HepG2 (cell line): Measurements from ENCODE around the gene MTMR10. TPM values are rescaled to one million over a fixed set of nuclear protein-coding genes. Genes with fewer than 3 reads are reported as not detected.
A peak's percentile ranks its signal among the peaks of the same experiment; 100 is the strongest.

Experiments used
- ATAD3A ChIP-seq: sonication (generic); formaldehyde crosslinking; IDR thresholded peaks from 2 replicates; pipeline ENCODE4 v1.4.0; 2020; ENCODE audit warnings: missing genetic modification reagents
- CHD2 ChIP-seq: IDR thresholded peaks from 2 replicates; pipeline ENCODE4 v1.6.1; 2011; ENCODE audit warnings: low read depth, low read length, improper control_type of control experiment
- HNRNPUL1 ChIP-seq: fragments of 200-400 bp; formaldehyde crosslinking; IDR thresholded peaks from 2 replicates; pipeline ENCODE4 v1.6.1; 2017; ENCODE audit warnings: low read depth, mild to moderate bottlenecking, low read length, moderate library complexity
- IKZF1 ChIP-seq: fragments of 450-650 bp; IDR thresholded peaks from 2 replicates; pipeline ENCODE4 v1.7.1; 2016
- MTA3 ChIP-seq: sonication (generic); formaldehyde crosslinking; IDR thresholded peaks from 2 replicates; pipeline ENCODE4 v1.4.0; 2020; ENCODE audit warnings: missing genetic modification reagents
- PCBP1 ChIP-seq: fragments of 200-400 bp; formaldehyde crosslinking; IDR thresholded peaks from 2 replicates; pipeline ENCODE4 v1.6.1; 2017; ENCODE audit warnings: mild to moderate bottlenecking, low read depth, low read length, borderline replicate concordance
- RARG ChIP-seq: sonication (generic); formaldehyde crosslinking; IDR thresholded peaks from 2 replicates; pipeline ENCODE4 v1.4.0; 2020; ENCODE audit warnings: low read depth, mild to moderate bottlenecking, missing genetic modification reagents
- SNAI1 ChIP-seq: sonication (generic); formaldehyde crosslinking; IDR thresholded peaks from 2 replicates; pipeline ENCODE4 v1.5.0; 2020; ENCODE audit warnings: mild to moderate bottlenecking, missing genetic modification reagents, borderline replicate concordance
- ZBTB4 ChIP-seq: sonication (generic); formaldehyde crosslinking; IDR thresholded peaks from 2 replicates; pipeline ENCODE4 v1.4.0; 2020; ENCODE audit warnings: missing genetic modification reagents, mild to moderate bottlenecking, borderline replicate concordance
- ZFP36 ChIP-seq: fragments of 150-350 bp; IDR thresholded peaks from 2 replicates; pipeline ENCODE4 v1.6.1; 2018; ENCODE audit warnings: borderline replicate concordance, low read length, low read depth; ENCODE audit not compliant: partially characterized antibody
- ZNF280B ChIP-seq: sonication (generic); formaldehyde crosslinking; IDR thresholded peaks from 2 replicates; pipeline ENCODE4 v1.5.0; 2020; ENCODE audit warnings: missing genetic modification reagents, mild to moderate bottlenecking, borderline replicate concordance
- ZNF280D ChIP-seq: sonication (generic); formaldehyde crosslinking; IDR thresholded peaks from 2 replicates; pipeline ENCODE4 v1.5.1; 2020; ENCODE audit warnings: mild to moderate bottlenecking, missing genetic modification reagents
- ZNF326 ChIP-seq: sonication (generic); formaldehyde crosslinking; IDR thresholded peaks from 2 replicates; pipeline ENCODE4 v1.4.0; 2020; ENCODE audit warnings: missing genetic modification reagents, borderline replicate concordance
- ZNF691 ChIP-seq: sonication (generic); formaldehyde crosslinking; IDR thresholded peaks from 2 replicates; pipeline ENCODE4 v1.4.0; 2020; ENCODE audit warnings: missing genetic modification reagents, low read depth, mild to moderate bottlenecking, borderline replicate concordance
- ZNF746 ChIP-seq: sonication (generic); formaldehyde crosslinking; IDR thresholded peaks from 2 replicates; pipeline ENCODE4 v1.8.0; 2022; ENCODE audit warnings: mild to moderate bottlenecking, missing genetic modification reagents
- ZNF776 ChIP-seq: sonication (generic); formaldehyde crosslinking; IDR thresholded peaks from 2 replicates; pipeline ENCODE4 v1.4.0; 2020; ENCODE audit warnings: mild to moderate bottlenecking, missing genetic modification reagents
- ZNF782 ChIP-seq: sonication (generic); formaldehyde crosslinking; IDR thresholded peaks from 2 replicates; pipeline ENCODE4 v1.4.0; 2020; ENCODE audit warnings: missing genetic modification reagents, mild to moderate bottlenecking, borderline replicate concordance
- ZNF841 ChIP-seq: sonication (generic); formaldehyde crosslinking; IDR thresholded peaks from 2 replicates; pipeline ENCODE4 v1.8.1; 2023; ENCODE audit warnings: missing genetic modification reagents, borderline replicate concordance
- ZNF883 ChIP-seq: sonication (generic); formaldehyde crosslinking; IDR thresholded peaks from 2 replicates; pipeline ENCODE4 v1.5.1; 2020; ENCODE audit warnings: mild to moderate bottlenecking, missing genetic modification reagents; ENCODE audit errors: not compliant biosample characterization
- ZSCAN31 ChIP-seq: sonication (generic); formaldehyde crosslinking; IDR thresholded peaks from 2 replicates; pipeline ENCODE4 v1.5.0; 2020; ENCODE audit warnings: low read depth, mild to moderate bottlenecking, missing genetic modification reagents
- polyA plus RNA-seq, 8 experiments: library from polyadenylated mRNA; depleted of rRNA in 3 of 8; stranded (reverse) in 7 of 8; unstranded in 1 of 8; fragments of >200 nt; fragmentation: Illumina TruSeq in 4 of 8; extraction: Trizol in 4 of 8; gene quantifications; 2 replicates each; pipeline versions ENCODE4 v1.2.1 to v1.2.3, GENCODE V29; 2011 to 2016; ENCODE audit warnings: low read depth in 4 of 8, missing spikeins in 1 of 8, mixed read lengths in 1 of 8; ENCODE audit not compliant: insufficient read depth in 1 of 8
- total RNA-seq, 5 experiments: library from RNA; depleted of rRNA; stranded (reverse); fragments of >200 nt; fragmentation: Illumina TruSeq; extraction: Trizol; gene quantifications; 2 replicates each; pipeline ENCODE4 v1.2.3, GENCODE V29; 2016; ENCODE audit warnings: low read depth in 1 of 5

Gene MTMR10
- total and polyA plus RNA-seq, 2 of the 13 experiments (the other 11 are each of a cell fraction or from before 2014, with no cell fraction given) = 10.2 to 17.4 TPM

- TF ChIP-seq ATAD3A (CRISPR knock-in tag) (no peak), RARG (CRISPR knock-in tag) (peak; percentile 62; the same call in 1 of the 2 replicates), ZNF746 (CRISPR knock-in tag) (peak; percentile 59; the same call in 1 of the 2 replicates), ZNF883 (CRISPR knock-in tag) (peak; percentile 94), ZNF280D (CRISPR knock-in tag) (peak; percentile 47; the same call in 1 of the 2 replicates), HNRNPUL1 (0 out of 2 replicates have a peak, but pooled peaks have one; percentile 47), ZNF691 (peak; percentile 93), ZNF326 (CRISPR knock-in tag) (no peak), ZSCAN31 (CRISPR knock-in tag) (peak; percentile 71), ZNF280B (CRISPR knock-in tag) (peak; percentile 94; the same call in 1 of the 2 replicates), ZNF776 (CRISPR knock-in tag) (peak; percentile 94; the same call in 1 of the 2 replicates), ZNF841 (CRISPR knock-in tag) (no peak), PCBP1 (peak; percentile 89; the same call in 1 of the 2 replicates), MTA3 (CRISPR knock-in tag) (no peak), ZNF782 (CRISPR knock-in tag) (peak; percentile 91), SNAI1 (CRISPR knock-in tag) (no peak), ZFP36 (no peak), ZBTB4 (peak; percentile 88; the same call in 1 of the 2 replicates), CHD2 (no peak), IKZF1 (no peak)
Measured at GRCh38 chr15:30903497-30904187, 87.8 kb downstream of the MTMR10 start, which contains the start of gene FAN1 (continued).
